Omental fat pad (tissue), 4 donors: ENCODE measurements around the gene DHRS1. TPM values are rescaled to one million over a fixed set of nuclear protein-coding genes. Genes with fewer than 3 reads are reported as not detected.
"Not testable (repeated sequence)": the region's sequence is repeated elsewhere in the genome, so short reads cannot be mapped to it uniquely, and the experiment has no call there.

Experiments used
- ATAC-seq: fragments of 150-250 bp; one replicate; pipeline ENCODE4 v1.9.1; 2016; ENCODE audit warnings: mild to moderate bottlenecking, moderate library complexity; ENCODE audit not compliant: low FRiP score
- DNase-seq: peaks from one replicate; pipeline ENCODE4 v3.0.0-alpha.2; 2019; ENCODE audit warnings: low spot score
- CTCF ChIP-seq, 3 donors: fragments of 450-650 bp; IDR thresholded peaks; one replicate each; pipeline ENCODE4 v1.5.1; 2016 to 2017; ENCODE audit warnings: antibody characterized with exemption in 3 of 3, mild to moderate bottlenecking in 3 of 3, moderate library complexity in 2 of 3
- total RNA-seq, 4 donors: library from RNA; depleted of rRNA; stranded (reverse); fragments of >200 nt; gene quantifications; one replicate each; pipeline ENCODE4 v1.1.0, GENCODE V29; 2016

Gene DHRS1
- total RNA-seq, 4 donors from 2014 or later = 14.3 to 42.5 (median 23.7) TPM

DNA sequence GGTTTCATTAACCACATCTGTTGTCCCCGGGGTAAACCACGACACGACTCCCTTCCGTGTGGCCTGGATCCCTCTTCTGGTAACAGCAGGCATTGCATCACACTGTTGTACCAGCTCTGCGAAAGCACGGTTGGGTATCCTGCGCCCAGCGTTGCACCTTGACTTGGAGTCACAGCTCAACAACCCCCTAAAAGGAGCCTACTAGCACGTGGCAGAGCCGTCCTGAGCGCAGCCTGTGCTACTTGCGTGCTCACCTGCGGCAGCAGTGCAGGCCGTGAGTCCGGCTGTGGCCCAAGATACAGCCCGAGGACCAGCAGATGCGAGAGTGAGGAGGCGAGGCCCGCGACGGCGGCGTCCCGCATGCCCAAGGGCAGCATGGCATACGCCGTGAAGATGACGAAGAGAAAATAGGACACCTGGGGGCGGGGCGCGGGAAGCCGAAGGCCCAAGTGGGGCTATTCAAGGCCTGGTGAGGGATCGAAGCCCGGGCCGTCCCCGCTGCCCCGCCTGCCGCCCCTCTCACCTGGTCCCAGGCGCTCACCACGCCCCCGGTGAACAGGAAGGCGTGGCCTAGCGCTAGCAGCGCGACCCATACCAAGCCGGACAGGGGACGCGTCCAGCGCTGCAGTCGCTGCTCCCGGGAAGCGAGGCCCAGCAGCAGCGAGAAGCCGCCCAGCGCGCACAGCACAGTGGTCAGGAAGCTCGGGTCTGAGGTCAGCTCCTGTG lies 32.9 kb upstream of the DHRS1 start:
- ATAC-seq = peak; percentile 37

DNA sequence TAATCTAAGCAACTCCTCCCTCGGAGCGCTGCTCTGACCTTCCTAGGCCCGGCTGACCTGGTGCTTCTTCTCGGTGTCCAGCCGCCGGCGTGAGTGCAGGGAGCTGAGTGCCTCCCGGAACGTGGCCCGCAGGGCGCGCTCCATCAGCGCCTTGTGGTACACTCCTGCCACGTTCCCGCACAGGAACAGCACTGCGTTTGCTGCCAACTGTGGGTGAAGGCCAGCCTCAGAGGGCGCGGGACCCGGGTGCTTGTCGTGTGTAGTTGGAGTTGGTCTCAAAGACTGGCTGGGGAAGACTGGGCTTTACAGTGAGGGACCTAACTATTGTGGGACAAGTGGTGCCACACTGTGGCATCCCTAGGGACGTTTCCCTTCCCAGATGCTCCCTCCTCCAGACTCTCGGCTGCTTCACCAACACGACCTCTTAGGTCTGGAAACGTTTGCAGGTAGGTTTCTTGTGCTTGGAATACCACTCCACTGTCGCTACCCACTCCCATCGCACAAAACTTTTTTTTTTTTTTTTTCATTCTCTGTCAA lies 32.2 kb upstream of the DHRS1 start:
- ATAC-seq (no peak), DNase-seq (no peak)
- TF ChIP-seq CTCF (IDR thresholded peaks at IDR 0.05) = no peak

More for the DNA sequence above, 32.9 kb upstream of the DHRS1 start:
- no peak for DNase-seq
- peak in 1 of 3 donors; percentile 33 for TF ChIP-seq CTCF (IDR thresholded peaks at IDR 0.05)

DNA sequence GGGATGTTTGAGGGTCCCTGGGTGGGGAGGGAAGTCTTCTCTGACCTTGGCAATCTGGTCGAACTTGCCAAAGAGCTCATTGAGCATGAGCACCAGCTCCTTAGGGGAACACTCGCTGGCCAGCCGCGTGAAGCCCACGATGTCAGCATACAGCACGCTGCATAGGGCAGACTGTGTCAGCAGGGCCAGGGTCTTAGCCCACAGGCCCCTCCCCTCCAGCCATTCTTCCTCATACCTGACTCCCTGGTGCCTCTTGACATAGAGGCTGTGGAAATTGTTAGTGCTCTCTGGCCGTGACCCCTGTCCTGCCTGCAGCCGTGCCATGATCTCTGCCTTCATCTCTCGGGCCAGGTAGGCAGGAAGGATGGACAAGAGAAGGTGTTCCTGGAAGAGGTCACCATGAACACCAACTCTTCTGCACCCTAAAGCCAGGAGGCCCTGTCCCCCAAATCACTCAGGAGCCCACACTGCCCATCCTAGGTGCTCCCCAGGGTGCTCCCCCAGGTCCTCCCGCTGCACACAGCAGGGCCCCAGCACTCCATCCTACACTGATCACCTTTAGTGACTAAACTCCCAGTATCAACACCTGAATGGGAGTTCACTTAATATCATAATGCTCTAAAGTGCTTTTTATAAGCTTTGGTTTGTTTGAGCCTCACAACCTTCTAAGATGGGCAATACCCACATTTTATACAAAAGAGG lies 31.5 kb upstream of the DHRS1 start:
- ATAC-seq = no peak
- no peak for DNase-seq
- TF ChIP-seq CTCF (IDR thresholded peaks at IDR 0.05) = no peak

DNA sequence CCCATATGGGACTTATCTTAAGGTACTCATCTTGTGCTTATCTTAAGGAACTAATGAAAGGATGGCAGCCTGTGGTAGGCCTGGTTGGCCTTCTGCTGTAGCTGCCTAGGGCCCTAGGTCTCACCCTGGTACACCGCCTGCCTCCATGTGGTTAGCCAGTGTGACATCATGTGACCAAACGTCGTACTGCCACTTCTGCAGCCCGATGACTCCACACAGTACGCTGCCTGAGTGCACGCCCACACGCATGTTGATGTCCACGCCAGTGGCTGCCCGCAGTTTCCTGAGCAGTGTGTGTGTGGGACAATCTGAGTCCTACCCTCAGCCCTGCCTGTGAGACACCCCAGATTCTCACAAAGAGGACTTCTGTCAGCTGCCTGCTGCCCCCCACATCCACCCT lies 30.2 kb upstream of the DHRS1 start:
- no peak for TF ChIP-seq CTCF (IDR thresholded peaks at IDR 0.05)
- peak; percentile 6 for ATAC-seq
- no peak for DNase-seq

DNA sequence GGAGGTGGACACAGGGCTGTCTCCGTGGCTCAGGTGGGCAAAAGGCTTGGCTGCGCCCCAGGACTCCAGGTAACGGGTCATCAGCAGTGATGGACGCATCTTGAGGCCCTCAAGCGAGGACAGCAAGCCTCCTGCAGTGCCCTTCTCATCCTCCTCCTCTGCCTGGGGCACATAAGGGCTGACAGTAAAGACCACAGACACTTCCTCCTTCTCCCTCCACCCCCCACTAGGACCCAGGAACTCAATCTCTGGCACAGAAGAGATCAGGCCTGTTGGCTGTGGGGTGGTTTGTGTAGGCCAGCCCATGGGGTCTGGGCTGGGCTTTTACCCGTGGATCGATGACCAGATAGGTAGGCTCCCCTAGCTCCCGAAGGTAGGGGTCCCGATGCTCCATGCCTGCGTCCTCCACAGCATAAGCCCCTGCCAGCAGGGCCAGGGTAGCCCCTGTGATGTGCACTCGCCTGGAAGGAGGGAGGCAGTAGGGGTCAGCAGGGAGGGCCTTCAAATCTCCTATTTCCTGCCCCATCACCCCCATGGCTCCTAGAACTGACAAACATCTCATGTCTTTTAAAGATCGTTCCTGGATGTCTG lies 29.6 kb upstream of the DHRS1 start:
- TF ChIP-seq CTCF (IDR thresholded peaks at IDR 0.05) = no peak
- DNase-seq (no peak), ATAC-seq (no peak)

- ATAC-seq, DNase-seq: not testable (repeated sequence)
- TF ChIP-seq CTCF (IDR thresholded peaks at IDR 0.05) = peak in 1 of 3 donors; percentile 6
Observed at GRCh38 chr14:24327914-24328313, 28.3 kb upstream of the DHRS1 start.
